Chondrocyte (in vitro differentiated cells): Measurements from ENCODE around the gene CDKN1C. TPM values are rescaled to one million over a fixed set of nuclear protein-coding genes. Genes with fewer than 3 reads are reported as not detected.

Experiments
- DNase-seq: peaks from one replicate; pipeline ENCODE4 v3.0.0; 2021; ENCODE audit warnings: mixed read lengths, low spot score
- H3K27ac Mint-ChIP-seq: one replicate; pipeline ENCODE4 v1.8.0; 2021; ENCODE audit warnings: mild to moderate bottlenecking, moderate library complexity, mixed read lengths; ENCODE audit not compliant: unreplicated experiment
- H3K27me3 Mint-ChIP-seq: 2 replicates; pipeline ENCODE4 v1.8.0; 2021; ENCODE audit warnings: low read depth, mixed read lengths
- H3K36me3 Mint-ChIP-seq: 2 replicates; pipeline ENCODE4 v1.8.0; 2021; ENCODE audit warnings: low read depth, mixed read lengths
- H3K4me1 Mint-ChIP-seq: 2 replicates; pipeline ENCODE4 v1.8.0; 2021; ENCODE audit warnings: low read depth, mild to moderate bottlenecking, mixed read lengths
- H3K4me3 Mint-ChIP-seq: one replicate; pipeline ENCODE4 v1.8.0; 2021; ENCODE audit warnings: mild to moderate bottlenecking, moderate library complexity, mixed read lengths; ENCODE audit not compliant: unreplicated experiment
- H3K9me3 Mint-ChIP-seq: 2 replicates; pipeline ENCODE4 v1.8.0; 2021; ENCODE audit warnings: low read depth, mixed read lengths
- CTCF ChIP-seq: fragments of 200-600 bp; sonication (generic); IDR thresholded peaks from 2 replicates; pipeline ENCODE4 v1.5.0; 2021; ENCODE audit warnings: antibody characterized with exemption, mild to moderate bottlenecking, moderate library complexity
- total RNA-seq: library from RNA; stranded (reverse); gene quantifications from 3 replicates; pipeline ENCODE4 v1.2.1, GENCODE V29; 2021

CDKN1C gene
- total RNA-seq, 1 donor from 2014 or later, result 14.6 TPM

- peak; percentile 81 for DNase-seq
- Mint-ChIP-seq H3K4me3 (peak within 1 kb of the TSS; percentile 92), H3K36me3 (no peaks in the 10 kb centered on the region), H3K27me3 (no peaks in the 10 kb centered on the region), H3K27ac (peak within 1 kb of the TSS; percentile 96), H3K9me3 (no peaks in the 10 kb centered on the region), H3K4me1 (peaks cover 56% of the 10 kb centered on the region)
- peak; percentile 16 for TF ChIP-seq CTCF
These were observed 43.3 kb upstream of the CDKN1C start, which contains the start of gene PHLDA2 for GRCh38 chr11:2928605-2929530. Gene PHLDA2, minus strand, starts transcription at chr11:2929420. Its CDS starts 56 bp downstream, at chr11:2929364.

GRCh38 chr11:2927851-2928604 is 42.5 kb upstream of the CDKN1C start:
- Mint-ChIP-seq H3K27ac (peak overlapping the region; percentile 83), H3K4me1 (peaks cover 49% of the 10 kb centered on the region), H3K9me3 (no peaks in the 10 kb centered on the region), H3K4me3 (peak overlapping the region; percentile 92), H3K36me3 (no peaks in the 10 kb centered on the region), H3K27me3 (no peaks in the 10 kb centered on the region)
- peak; percentile 28 for TF ChIP-seq CTCF
- peak; percentile 84 for DNase-seq

GRCh38 chr11:2927121-2927800 is 41.7 kb upstream of the CDKN1C start:
- Mint-ChIP-seq H3K9me3 (no peaks in the 10 kb centered on the region), H3K4me1 (peaks cover 41% of the 10 kb centered on the region)

GRCh38 chr11:2926611-2927051 is 41.1 kb upstream of the CDKN1C start:
- H3K9me3 Mint-ChIP-seq, result no peaks in the 10 kb centered on the region
- no peaks in the 10 kb centered on the region for H3K27me3 Mint-ChIP-seq
- DNase-seq, result no peak
- H3K4me1 Mint-ChIP-seq, result peaks cover 38% of the 10 kb centered on the region
- no peak overlapping the region for H3K27ac Mint-ChIP-seq
- no peak for TF ChIP-seq CTCF
- no peaks in the 10 kb centered on the region for H3K36me3 Mint-ChIP-seq
- H3K4me3 Mint-ChIP-seq, result no peak overlapping the region

More at GRCh38 chr11:2927121-2927800, 41.7 kb upstream of the CDKN1C start:
- DNase-seq, result peak; percentile 37
- H3K36me3 Mint-ChIP-seq, result no peaks in the 10 kb centered on the region
- no peaks in the 10 kb centered on the region for H3K27me3 Mint-ChIP-seq
- no peak for TF ChIP-seq CTCF
- H3K27ac Mint-ChIP-seq, result peak overlapping the region; percentile 83
- H3K4me3 Mint-ChIP-seq, result peak overlapping the region; percentile 92
